ENCODE measurements around the gene TTC27.

DNA sequence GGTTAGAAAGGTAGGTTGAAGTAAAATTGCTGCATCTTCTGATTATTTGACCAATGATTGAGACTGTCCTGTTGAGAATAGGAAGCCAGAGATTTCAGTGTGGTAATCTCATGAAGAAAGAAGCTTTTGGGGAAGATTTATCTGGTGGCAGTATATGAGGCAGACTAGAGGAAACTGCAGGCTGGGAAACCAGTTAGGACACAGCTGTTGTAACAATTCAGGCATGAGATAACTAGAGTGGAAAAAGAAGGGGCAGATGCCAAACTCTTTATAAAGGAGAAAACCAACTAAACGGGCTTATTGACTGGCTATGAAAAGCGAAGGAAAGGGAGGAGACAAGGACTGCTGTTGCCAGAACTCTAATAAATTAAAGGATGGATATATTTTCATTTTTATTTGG, 155.6 kb downstream of the TTC27 start:
- no peak for TF ChIP-seq TAF1 (IDR thresholded peaks at IDR 0.05; ENCODE audit: borderline replicate concordance, low read depth, low read length)
- TF ChIP-seq, protein P1, sequence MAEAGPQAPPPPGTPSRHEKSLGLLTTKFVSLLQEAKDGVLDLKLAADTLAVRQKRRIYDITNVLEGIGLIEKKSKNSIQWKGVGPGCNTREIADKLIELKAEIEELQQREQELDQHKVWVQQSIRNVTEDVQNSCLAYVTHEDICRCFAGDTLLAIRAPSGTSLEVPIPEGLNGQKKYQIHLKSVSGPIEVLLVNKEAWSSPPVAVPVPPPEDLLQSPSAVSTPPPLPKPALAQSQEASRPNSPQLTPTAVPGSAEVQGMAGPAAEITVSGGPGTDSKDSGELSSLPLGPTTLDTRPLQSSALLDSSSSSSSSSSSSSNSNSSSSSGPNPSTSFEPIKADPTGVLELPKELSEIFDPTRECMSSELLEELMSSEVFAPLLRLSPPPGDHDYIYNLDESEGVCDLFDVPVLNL (IDR thresholded peaks at IDR 0.05; ENCODE audit: low read depth, low read length): no peak
- no peak for TF ChIP-seq MTA2 (IDR thresholded peaks at IDR 0.05; ENCODE audit: low read depth)
- TF ChIP-seq, protein P2, sequence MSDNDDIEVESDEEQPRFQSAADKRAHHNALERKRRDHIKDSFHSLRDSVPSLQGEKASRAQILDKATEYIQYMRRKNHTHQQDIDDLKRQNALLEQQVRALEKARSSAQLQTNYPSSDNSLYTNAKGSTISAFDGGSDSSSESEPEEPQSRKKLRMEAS (IDR thresholded peaks at IDR 0.05; ENCODE audit: low read depth, low read length): no peak
- TF ChIP-seq POLR2A (IDR thresholded peaks at IDR 0.05; ENCODE audit: low read depth, low read length): no peak
- no peak for TF ChIP-seq SP1 (IDR thresholded peaks at IDR 0.05; ENCODE audit: low read depth, low read length)
- TF ChIP-seq, protein P3, sequence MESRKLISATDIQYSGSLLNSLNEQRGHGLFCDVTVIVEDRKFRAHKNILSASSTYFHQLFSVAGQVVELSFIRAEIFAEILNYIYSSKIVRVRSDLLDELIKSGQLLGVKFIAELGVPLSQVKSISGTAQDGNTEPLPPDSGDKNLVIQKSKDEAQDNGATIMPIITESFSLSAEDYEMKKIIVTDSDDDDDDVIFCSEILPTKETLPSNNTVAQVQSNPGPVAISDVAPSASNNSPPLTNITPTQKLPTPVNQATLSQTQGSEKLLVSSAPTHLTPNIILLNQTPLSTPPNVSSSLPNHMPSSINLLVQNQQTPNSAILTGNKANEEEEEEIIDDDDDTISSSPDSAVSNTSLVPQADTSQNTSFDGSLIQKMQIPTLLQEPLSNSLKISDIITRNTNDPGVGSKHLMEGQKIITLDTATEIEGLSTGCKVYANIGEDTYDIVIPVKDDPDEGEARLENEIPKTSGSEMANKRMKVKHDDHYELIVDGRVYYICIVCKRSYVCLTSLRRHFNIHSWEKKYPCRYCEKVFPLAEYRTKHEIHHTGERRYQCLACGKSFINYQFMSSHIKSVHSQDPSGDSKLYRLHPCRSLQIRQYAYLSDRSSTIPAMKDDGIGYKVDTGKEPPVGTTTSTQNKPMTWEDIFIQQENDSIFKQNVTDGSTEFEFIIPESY (IDR thresholded peaks at IDR 0.05): no peak
- TF ChIP-seq, protein P4, sequence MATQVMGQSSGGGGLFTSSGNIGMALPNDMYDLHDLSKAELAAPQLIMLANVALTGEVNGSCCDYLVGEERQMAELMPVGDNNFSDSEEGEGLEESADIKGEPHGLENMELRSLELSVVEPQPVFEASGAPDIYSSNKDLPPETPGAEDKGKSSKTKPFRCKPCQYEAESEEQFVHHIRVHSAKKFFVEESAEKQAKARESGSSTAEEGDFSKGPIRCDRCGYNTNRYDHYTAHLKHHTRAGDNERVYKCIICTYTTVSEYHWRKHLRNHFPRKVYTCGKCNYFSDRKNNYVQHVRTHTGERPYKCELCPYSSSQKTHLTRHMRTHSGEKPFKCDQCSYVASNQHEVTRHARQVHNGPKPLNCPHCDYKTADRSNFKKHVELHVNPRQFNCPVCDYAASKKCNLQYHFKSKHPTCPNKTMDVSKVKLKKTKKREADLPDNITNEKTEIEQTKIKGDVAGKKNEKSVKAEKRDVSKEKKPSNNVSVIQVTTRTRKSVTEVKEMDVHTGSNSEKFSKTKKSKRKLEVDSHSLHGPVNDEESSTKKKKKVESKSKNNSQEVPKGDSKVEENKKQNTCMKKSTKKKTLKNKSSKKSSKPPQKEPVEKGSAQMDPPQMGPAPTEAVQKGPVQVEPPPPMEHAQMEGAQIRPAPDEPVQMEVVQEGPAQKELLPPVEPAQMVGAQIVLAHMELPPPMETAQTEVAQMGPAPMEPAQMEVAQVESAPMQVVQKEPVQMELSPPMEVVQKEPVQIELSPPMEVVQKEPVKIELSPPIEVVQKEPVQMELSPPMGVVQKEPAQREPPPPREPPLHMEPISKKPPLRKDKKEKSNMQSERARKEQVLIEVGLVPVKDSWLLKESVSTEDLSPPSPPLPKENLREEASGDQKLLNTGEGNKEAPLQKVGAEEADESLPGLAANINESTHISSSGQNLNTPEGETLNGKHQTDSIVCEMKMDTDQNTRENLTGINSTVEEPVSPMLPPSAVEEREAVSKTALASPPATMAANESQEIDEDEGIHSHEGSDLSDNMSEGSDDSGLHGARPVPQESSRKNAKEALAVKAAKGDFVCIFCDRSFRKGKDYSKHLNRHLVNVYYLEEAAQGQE (IDR thresholded peaks at IDR 0.05; ENCODE audit: low read depth, low read length): no peak
- TF ChIP-seq, protein P5, sequence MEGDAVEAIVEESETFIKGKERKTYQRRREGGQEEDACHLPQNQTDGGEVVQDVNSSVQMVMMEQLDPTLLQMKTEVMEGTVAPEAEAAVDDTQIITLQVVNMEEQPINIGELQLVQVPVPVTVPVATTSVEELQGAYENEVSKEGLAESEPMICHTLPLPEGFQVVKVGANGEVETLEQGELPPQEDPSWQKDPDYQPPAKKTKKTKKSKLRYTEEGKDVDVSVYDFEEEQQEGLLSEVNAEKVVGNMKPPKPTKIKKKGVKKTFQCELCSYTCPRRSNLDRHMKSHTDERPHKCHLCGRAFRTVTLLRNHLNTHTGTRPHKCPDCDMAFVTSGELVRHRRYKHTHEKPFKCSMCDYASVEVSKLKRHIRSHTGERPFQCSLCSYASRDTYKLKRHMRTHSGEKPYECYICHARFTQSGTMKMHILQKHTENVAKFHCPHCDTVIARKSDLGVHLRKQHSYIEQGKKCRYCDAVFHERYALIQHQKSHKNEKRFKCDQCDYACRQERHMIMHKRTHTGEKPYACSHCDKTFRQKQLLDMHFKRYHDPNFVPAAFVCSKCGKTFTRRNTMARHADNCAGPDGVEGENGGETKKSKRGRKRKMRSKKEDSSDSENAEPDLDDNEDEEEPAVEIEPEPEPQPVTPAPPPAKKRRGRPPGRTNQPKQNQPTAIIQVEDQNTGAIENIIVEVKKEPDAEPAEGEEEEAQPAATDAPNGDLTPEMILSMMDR (IDR thresholded peaks at IDR 0.05 in 2 of 3, conservative IDR thresholded peaks at IDR 0.05 in 1 of 3; ENCODE audit: control insufficient read depth in 2 of 3, extremely low read depth in 1 of 3, insufficient read depth in 1 of 3, low read depth in 3 of 3, low read length in 3 of 3): no peak
- TF ChIP-seq NFXL1 (IDR thresholded peaks at IDR 0.05; ENCODE audit: borderline replicate concordance): no peak
- TF ChIP-seq NR2C2 (IDR thresholded peaks at IDR 0.05; ENCODE audit: borderline replicate concordance, control insufficient read depth, insufficient read length, low read depth): no peak
